Endothelial cell of umbilical vein (primary cell): ENCODE results near the gene LAMP1. TPM values are rescaled to one million over a fixed set of nuclear protein-coding genes. Genes with fewer than 3 reads are reported as not detected.

ENCODE experiments used
- BruUV-seq: library from RNA; stranded (reverse); fragments of 400-500 nt; replicated peaks from 2 replicates; lab custom pipeline; 2021; lab: Mats Ljungman, UMichigan
- CTCF ChIA-PET: fragments of 300-600, 350-600 bp; sonication (Branson Sonifier 250); formaldehyde crosslinking; loops from one replicate; lab custom pipeline; 2021; ENCODE audit warnings: antibody characterized with exemption, inconsistent platforms; lab: Charles Lee
- POLR2A ChIA-PET: fragments of 300-600, 350-600 bp; sonication (Branson Sonifier 250); formaldehyde crosslinking; loops from one replicate; lab custom pipeline; 2021; ENCODE audit warnings: antibody characterized with exemption, inconsistent platforms; lab: Charles Lee
- DNase-seq: peaks from one replicate; pipeline ENCODE4 v3.0.0-alpha.2; 2011; ENCODE audit warnings: low read depth, low spot score
- FAIRE-seq: peaks from 2 replicates; lab custom pipeline; 2011; peaks lifted over from hg19 to GRCh38; lab: Jason Lieb, UNC
- H2AFZ ChIP-seq: 2 replicates; pipeline ENCODE4 v1.6.0; 2012; ENCODE audit warnings: low read depth, low read length, control low read depth, inconsistent platforms
- H3K27ac ChIP-seq: 2 replicates; pipeline ENCODE4 v1.5.1; 2011; ENCODE audit warnings: low read depth, mild to moderate bottlenecking, control low read depth, low read length, moderate library complexity; ENCODE audit not compliant: insufficient read depth
- H3K27me3 ChIP-seq, 2 experiments: 2 replicates each; pipeline versions ENCODE4 v1.6.0 to v1.6.1; 2011; ENCODE audit warnings: low read length in 2 of 2, mixed read lengths in 1 of 2; ENCODE audit not compliant: control insufficient read depth in 2 of 2, insufficient read depth in 2 of 2
- H3K36me3 ChIP-seq, 2 experiments: 2 replicates in 1 of 2; 3 replicates in 1 of 2; pipeline ENCODE4 v1.5.1; 2011; ENCODE audit warnings: low read length in 2 of 2, mild to moderate bottlenecking in 1 of 2, moderate library complexity in 1 of 2; ENCODE audit not compliant: control insufficient read depth in 2 of 2, insufficient read depth in 2 of 2; ENCODE audit errors: extremely low read depth in 1 of 2
- H3K4me1 ChIP-seq: 3 replicates; pipeline ENCODE4 v1.5.1; 2011; ENCODE audit warnings: mild to moderate bottlenecking, low read length; ENCODE audit not compliant: control insufficient read depth, insufficient read depth; ENCODE audit errors: extremely low read depth
- H3K4me2 ChIP-seq: 2 replicates; pipeline ENCODE4 v1.6.1; 2011; ENCODE audit warnings: low read length, control low read depth, mixed read lengths; ENCODE audit not compliant: insufficient read depth
- H3K4me3 ChIP-seq, 3 experiments: fragments of 200-600 bp in 1 of 3; sonication (generic), shearing (Covaris generic) in 1 of 3; replicated peaks in 1 of 3; 2 replicates each; pipeline ENCODE4 v1.5.1; 2011 to 2016; ENCODE audit warnings: control low read depth in 3 of 3, low read length in 3 of 3, mild to moderate bottlenecking in 2 of 3, inconsistent platforms in 1 of 3, low read depth in 1 of 3, moderate library complexity in 1 of 3; ENCODE audit not compliant: insufficient read depth in 1 of 3
- H3K79me2 ChIP-seq: 2 replicates; pipeline ENCODE4 v1.6.0; 2012; ENCODE audit warnings: low read length, inconsistent platforms; ENCODE audit not compliant: control insufficient read depth, insufficient read depth
- H3K9ac ChIP-seq: replicated peaks from 2 replicates; pipeline ENCODE3; 2011; ENCODE audit warnings: low read length, control low read depth; ENCODE audit not compliant: insufficient read depth; ENCODE audit errors: extremely low read depth
- H3K9me1 ChIP-seq: replicated peaks from 3 replicates; pipeline ENCODE4 v1.6.0; 2011; ENCODE audit warnings: mild to moderate bottlenecking, low read length; ENCODE audit not compliant: control insufficient read depth, insufficient read depth; ENCODE audit errors: extremely low read depth
- H3K9me3 ChIP-seq: replicated peaks from 2 replicates; pipeline ENCODE4 v1.5.1; 2012; ENCODE audit warnings: low read length, inconsistent platforms; ENCODE audit not compliant: control insufficient read depth, insufficient read depth
- H4K20me1 ChIP-seq: replicated peaks from 2 replicates; pipeline ENCODE3; 2011; ENCODE audit warnings: mild to moderate bottlenecking, low read length; ENCODE audit not compliant: control insufficient read depth, insufficient read depth; ENCODE audit errors: extremely low read depth
- EZH2 ChIP-seq: IDR thresholded peaks from 2 replicates; pipeline ENCODE4 v1.6.1; 2012; ENCODE audit warnings: borderline replicate concordance, low read depth, mild to moderate bottlenecking, moderate library complexity, low read length, inconsistent platforms; ENCODE audit not compliant: severe bottlenecking
- FOS ChIP-seq: IDR thresholded peaks from 2 replicates; pipeline ENCODE4 v1.6.1; 2011; ENCODE audit warnings: mild to moderate bottlenecking, low read length, moderate library complexity, borderline replicate concordance; ENCODE audit not compliant: insufficient read depth
- GATA2 ChIP-seq: IDR thresholded peaks from 2 replicates; pipeline ENCODE4 v1.7.0; 2011; ENCODE audit warnings: low read depth, mild to moderate bottlenecking, moderate library complexity, mixed read lengths, low read length; ENCODE audit not compliant: insufficient read length, insufficient read depth
- JUN ChIP-seq: IDR thresholded peaks from 2 replicates; pipeline ENCODE4 v1.6.1; 2011; ENCODE audit warnings: borderline replicate concordance, low read depth; ENCODE audit not compliant: insufficient read length, insufficient read depth
- MYC ChIP-seq: IDR thresholded peaks from one replicate; pipeline ENCODE4 v1.6.1; 2011; ENCODE audit warnings: mild to moderate bottlenecking, low read depth, low read length
- POLR2A ChIP-seq: IDR thresholded peaks from 2 replicates; pipeline ENCODE4 v1.6.1; 2012; ENCODE audit warnings: low read depth, mild to moderate bottlenecking, control low read depth, low read length
- POLR2AphosphoS5 ChIP-seq: IDR thresholded peaks from 2 replicates; pipeline ENCODE4 v1.6.1; 2012; ENCODE audit warnings: low read depth, mild to moderate bottlenecking, control low read depth, low read length, moderate library complexity; ENCODE audit not compliant: insufficient read depth
- dilution Hi-C: fragments of 300-500 bp; cut with MboI; formaldehyde crosslinking; loops from one replicate; pipeline ENCODE4 v1.15.0; 2019; ENCODE audit warnings: low sequenced_read_pairs; ENCODE audit not compliant: extremely low pct_ligation_motif_present
- intact Hi-C: fragments of 100-400 bp; cut with micrococcal nuclease; formaldehyde crosslinking; loops from one replicate; pipeline ENCODE4 v1.10.0; 2022
- polyA plus RNA-seq, 4 experiments: library from polyadenylated mRNA; depleted of rRNA in 3 of 4; stranded (reverse) in 3 of 4; unstranded in 1 of 4; fragments of >200 nt; gene quantifications; 2 replicates each; pipeline versions ENCODE4 v1.2.1 to v1.2.3, GENCODE V29; 2011 to 2012; ENCODE audit warnings: missing spikeins in 1 of 4
- total RNA-seq: library from RNA; stranded (reverse); gene quantifications from 2 replicates; pipeline ENCODE4 v1.2.3, GENCODE V29; 2021
- TF ChIP-seq, protein P1 (sequence below), 2 donors: IDR thresholded peaks; 1 replicate in 1 of 2; 2 replicates in 1 of 2; pipeline ENCODE4 v1.5.1; 2011; ENCODE audit warnings: low read length in 2 of 2, mild to moderate bottlenecking in 2 of 2, moderate library complexity in 2 of 2, control low read depth in 1 of 2, inconsistent platforms in 1 of 2, low read depth in 1 of 2; ENCODE audit not compliant: insufficient read depth in 1 of 2; ENCODE audit errors: extremely low read depth in 1 of 2
- TF ChIP-seq, protein P2 (sequence below): IDR thresholded peaks from 2 replicates; pipeline ENCODE4 v1.6.1; 2011; ENCODE audit not compliant: insufficient read depth, insufficient read length

LAMP1 gene
- total and polyA plus RNA-seq, 2 donors (not counting 3 experiments of a cell fraction or from before 2014, with no cell fraction given): 262 to 285 TPM

DNA sequence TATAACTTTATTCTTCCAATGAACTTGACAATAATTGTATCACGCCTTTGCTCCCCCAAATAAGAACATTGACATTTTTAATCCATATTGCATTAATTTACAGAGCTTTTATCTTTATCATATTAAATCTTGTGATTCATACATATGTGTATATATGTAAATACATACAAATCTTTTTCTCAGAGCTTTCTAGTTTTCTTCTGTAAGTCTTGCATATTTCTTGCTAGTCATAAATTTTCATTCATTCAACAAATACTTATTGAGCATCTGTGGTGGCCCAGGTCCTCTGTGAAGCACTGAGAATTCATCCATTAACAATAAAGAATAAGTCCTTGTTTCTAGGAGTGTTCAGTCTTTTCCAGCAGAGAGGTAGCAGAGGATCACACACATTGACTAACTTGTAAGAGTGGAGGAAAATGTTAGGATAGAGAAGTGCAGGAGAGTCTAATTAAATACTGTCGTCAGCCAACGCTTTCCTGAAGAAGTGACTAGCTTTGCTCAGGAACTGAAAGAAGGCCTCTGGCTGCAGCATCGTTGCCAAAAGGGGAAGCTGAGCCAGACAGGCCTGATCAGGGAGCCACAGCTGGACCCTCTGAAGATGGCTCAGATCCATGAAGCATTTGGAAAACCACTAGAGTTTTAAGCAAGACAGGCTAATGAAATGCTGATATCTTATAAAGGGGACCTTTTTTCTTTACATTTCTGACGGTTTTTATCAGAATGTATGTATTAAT is 38.6 kb upstream of the LAMP1 start:
- no peak for TF ChIP-seq MYC
- Histone ChIP-seq H3K4me3 (no peak overlapping the region), H3K9me3 (no peaks in the 10 kb centered on the region), H3K4me1 (no peaks in the 10 kb centered on the region), H3K9ac (no peak overlapping the region), H2AFZ (no peak overlapping the region), H3K27ac (no peak overlapping the region), H3K36me3 (peaks cover 22 to 30% of the 10 kb centered on the region in 2 experiments), H3K27me3 (no peaks in the 10 kb centered on the region), H3K9me1 (no peaks in the 10 kb centered on the region), H4K20me1 (no peaks in the 10 kb centered on the region), H3K4me2 (no peak overlapping the region), H3K79me2 (no peaks in the 10 kb centered on the region)
- FAIRE-seq (no peak), DNase-seq (no peak)
- BruUV-seq: no TSS peak
- ChIA-PET POLR2A (no interaction called here), CTCF (interaction anchor here (0.8 kb wide), 1 partner anchor 17 kb away, joined by 3 read pairs; no protein-coding TSS in a partner anchor)
- dilution Hi-C loops (no loop called here), intact Hi-C loops (no loop called here)

DNA sequence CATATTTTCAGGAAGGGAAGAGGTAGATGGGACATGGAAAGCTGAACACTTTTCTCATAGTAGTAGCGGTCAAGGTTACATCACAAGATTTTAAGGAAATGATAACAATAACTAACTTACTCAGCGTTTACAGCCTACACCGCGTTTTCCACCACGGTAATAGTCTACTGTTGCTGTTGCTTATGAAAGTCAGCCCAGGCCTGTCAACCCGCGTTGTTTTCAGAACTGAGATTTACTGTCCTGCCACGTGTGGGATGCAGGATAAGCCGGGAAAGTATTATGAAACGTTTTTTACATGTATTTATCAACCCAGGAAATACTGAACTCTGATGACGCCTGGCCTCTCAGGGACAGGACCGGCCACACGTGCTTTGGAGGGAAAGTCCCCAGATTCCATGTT is 36.0 kb upstream of the LAMP1 start:
- no peak overlapping the region for H3K27ac ChIP-seq
- no peaks in the 10 kb centered on the region for H3K9me3 ChIP-seq
- ChIA-PET CTCF (no interaction called here), POLR2A (no interaction called here)
- no peaks in the 10 kb centered on the region for H3K9me1 ChIP-seq
- no TSS peak for BruUV-seq
- no peak for FAIRE-seq
- no peaks in the 10 kb centered on the region for H3K4me1 ChIP-seq
- dilution Hi-C loops (no loop called here), intact Hi-C loops (no loop called here)
- no peak for DNase-seq
- H3K4me2 ChIP-seq: no peak overlapping the region
- no peak overlapping the region for H3K4me3 ChIP-seq
- no peaks in the 10 kb centered on the region for H4K20me1 ChIP-seq
- H3K79me2 ChIP-seq: no peaks in the 10 kb centered on the region
- no peak overlapping the region for H3K9ac ChIP-seq
- H3K27me3 ChIP-seq: no peaks in the 10 kb centered on the region
- peaks cover 10 to 23% of the 10 kb centered on the region in 2 experiments for H3K36me3 ChIP-seq
- TF ChIP-seq, protein P1, sequence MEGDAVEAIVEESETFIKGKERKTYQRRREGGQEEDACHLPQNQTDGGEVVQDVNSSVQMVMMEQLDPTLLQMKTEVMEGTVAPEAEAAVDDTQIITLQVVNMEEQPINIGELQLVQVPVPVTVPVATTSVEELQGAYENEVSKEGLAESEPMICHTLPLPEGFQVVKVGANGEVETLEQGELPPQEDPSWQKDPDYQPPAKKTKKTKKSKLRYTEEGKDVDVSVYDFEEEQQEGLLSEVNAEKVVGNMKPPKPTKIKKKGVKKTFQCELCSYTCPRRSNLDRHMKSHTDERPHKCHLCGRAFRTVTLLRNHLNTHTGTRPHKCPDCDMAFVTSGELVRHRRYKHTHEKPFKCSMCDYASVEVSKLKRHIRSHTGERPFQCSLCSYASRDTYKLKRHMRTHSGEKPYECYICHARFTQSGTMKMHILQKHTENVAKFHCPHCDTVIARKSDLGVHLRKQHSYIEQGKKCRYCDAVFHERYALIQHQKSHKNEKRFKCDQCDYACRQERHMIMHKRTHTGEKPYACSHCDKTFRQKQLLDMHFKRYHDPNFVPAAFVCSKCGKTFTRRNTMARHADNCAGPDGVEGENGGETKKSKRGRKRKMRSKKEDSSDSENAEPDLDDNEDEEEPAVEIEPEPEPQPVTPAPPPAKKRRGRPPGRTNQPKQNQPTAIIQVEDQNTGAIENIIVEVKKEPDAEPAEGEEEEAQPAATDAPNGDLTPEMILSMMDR (IDR thresholded peaks at IDR 0.05; ENCODE audit: extremely low read depth in 1 of 2, insufficient read depth in 1 of 2, low read depth in 1 of 2, low read length in 2 of 2): no peak
- TF ChIP-seq POLR2A (no peak), POLR2AphosphoS5 (no peak), MYC (no peak), EZH2 (no peak), JUN (no peak), FOS (no peak), GATA2 (no peak)
- TF ChIP-seq, protein P2, sequence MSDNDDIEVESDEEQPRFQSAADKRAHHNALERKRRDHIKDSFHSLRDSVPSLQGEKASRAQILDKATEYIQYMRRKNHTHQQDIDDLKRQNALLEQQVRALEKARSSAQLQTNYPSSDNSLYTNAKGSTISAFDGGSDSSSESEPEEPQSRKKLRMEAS: no peak
- H2AFZ ChIP-seq: no peak overlapping the region
